AG04450 (cell line): ENCODE measurements around the gene UQCC2. TPM values are rescaled to one million over a fixed set of nuclear protein-coding genes. Genes with fewer than 3 reads are reported as not detected.

ENCODE experiments used
- CTCF ChIA-PET: fragments of 300-600, 350-600 bp; formaldehyde crosslinking; extraction: SDS; loops from one replicate; lab custom pipeline; 2022; ENCODE audit warnings: antibody characterized with exemption, inconsistent platforms; lab: Charles Lee
- POLR2A ChIA-PET: fragments of 350-600 bp; formaldehyde crosslinking; extraction: SDS; loops from one replicate; lab custom pipeline; 2021; ENCODE audit warnings: antibody characterized with exemption, inconsistent platforms; lab: Yijun Ruan, JAX
- DNase-seq: peaks from one replicate; pipeline ENCODE4 v3.0.0-alpha.2; 2011; ENCODE audit warnings: low read depth, low spot score
- H3K27ac ChIP-seq: one replicate; pipeline ENCODE4 v1.5.1; 2012; ENCODE audit warnings: low read depth, low read length, control low read depth
- H3K27me3 ChIP-seq: one replicate; pipeline ENCODE4 v1.6.0; 2012; ENCODE audit warnings: low read length; ENCODE audit not compliant: control insufficient read depth, insufficient read depth
- H3K4me3 ChIP-seq: 2 replicates; pipeline ENCODE4 v1.5.1; 2011; ENCODE audit warnings: mild to moderate bottlenecking, low read depth, low read length, control low read depth
- H3K9me3 ChIP-seq: 2 replicates; pipeline ENCODE4 v1.5.1; 2012; ENCODE audit warnings: low read length; ENCODE audit not compliant: control insufficient read depth, insufficient read depth
- CTCF ChIP-seq: IDR thresholded peaks from 2 replicates; pipeline ENCODE4 v1.5.1; 2011; ENCODE audit warnings: low read depth, low read length, control low read depth, inconsistent platforms
- polyA plus RNA-seq: library from polyadenylated mRNA; depleted of rRNA; stranded (reverse); fragments of >200 nt; gene quantifications from 2 replicates; pipeline ENCODE4 v1.2.3, GENCODE V29; 2011

Gene UQCC2
- polyA plus RNA-seq, 1 experiment = 67.9 TPM

GRCh38 chr6:33668914-33669313 lies 42.6 kb downstream of the UQCC2 start:
- no peak for TF ChIP-seq CTCF
- ChIA-PET CTCF (interaction anchor here (0.9 kb wide), 1 partner anchor 79 kb away, joined by 3 read pairs; no protein-coding TSS in a partner anchor), POLR2A (interaction anchor here (0.9 kb wide), 1 partner anchor 61 kb away, joined by 3 read pairs; no protein-coding TSS in a partner anchor)
- no peak overlapping the region for H3K27ac ChIP-seq
- H3K27me3 ChIP-seq = no peaks in the 10 kb centered on the region
- no peak for DNase-seq
- H3K9me3 ChIP-seq = no peaks in the 10 kb centered on the region; the same call in 1 of the 2 replicates
- H3K4me3 ChIP-seq = no peak overlapping the region

- Histone ChIP-seq H3K9me3 (no peaks in the 10 kb centered on the region; the same call in 1 of the 2 replicates), H3K27me3 (no peaks in the 10 kb centered on the region), H3K27ac (no peak overlapping the region), H3K4me3 (no peak overlapping the region)
- ChIA-PET CTCF (interaction anchor here (0.9 kb wide), 1 partner anchor 78 kb away, joined by 3 read pairs; no protein-coding TSS in a partner anchor), POLR2A (interaction anchor here (0.9 kb wide), 1 partner anchor 61 kb away, joined by 3 read pairs; no protein-coding TSS in a partner anchor)
- no peak for DNase-seq
- TF ChIP-seq CTCF = no peak
Observed at GRCh38 chr6:33668328-33668727, 43.2 kb downstream of the UQCC2 start.

GRCh38 chr6:33667776-33668175 lies 43.7 kb downstream of the UQCC2 start:
- H3K27me3 ChIP-seq = no peaks in the 10 kb centered on the region
- H3K27ac ChIP-seq = no peak overlapping the region
- DNase-seq = no peak
- CTCF ChIA-PET = no interaction called here
- no peak overlapping the region for H3K4me3 ChIP-seq
- POLR2A ChIA-PET = no interaction called here
- TF ChIP-seq CTCF = no peak
- H3K9me3 ChIP-seq = no peaks in the 10 kb centered on the region; the same call in 1 of the 2 replicates

- TF ChIP-seq CTCF = no peak
- no peak overlapping the region for H3K27ac ChIP-seq
- ChIA-PET POLR2A (no interaction called here), CTCF (interaction anchor here (0.6 kb wide), 1 partner anchor 1986 kb away, joined by 3 read pairs; no protein-coding TSS in a partner anchor)
- H3K9me3 ChIP-seq = no peaks in the 10 kb centered on the region; the same call in 1 of the 2 replicates
- no peak overlapping the region for H3K4me3 ChIP-seq
- H3K27me3 ChIP-seq = no peaks in the 10 kb centered on the region
- no peak for DNase-seq
Observed at GRCh38 chr6:33667072-33667471, 44.4 kb downstream of the UQCC2 start.

- Histone ChIP-seq H3K27me3 (no peaks in the 10 kb centered on the region), H3K9me3 (no peaks in the 10 kb centered on the region; the same call in 1 of the 2 replicates), H3K27ac (no peak overlapping the region), H3K4me3 (no peak overlapping the region)
- ChIA-PET CTCF (interaction anchor here (1.4 kb wide), 1 partner anchor 76 kb away, joined by 4 read pairs; no protein-coding TSS in a partner anchor), POLR2A (no interaction called here)
- DNase-seq = no peak
- TF ChIP-seq CTCF = no peak
Observed at GRCh38 chr6:33665957-33666356, 45.5 kb downstream of the UQCC2 start.
